Astrocyte (in vitro differentiated cells and primary cell): ENCODE results near the gene ZNF385B. TPM values are rescaled to one million over a fixed set of nuclear protein-coding genes. Genes with fewer than 3 reads are reported as not detected.
A peak's percentile ranks its signal among the peaks of the same experiment; 100 is the strongest.

Experiments used
- DNase-seq: peaks from one replicate; pipeline ENCODE4 v3.0.0-alpha.2; 2010; ENCODE audit warnings: low read depth
- FAIRE-seq: peaks from 2 replicates; lab custom pipeline; 2011; peaks lifted over from hg19 to GRCh38; lab: Jason Lieb, UNC
- H2AFZ ChIP-seq: 2 replicates; pipeline ENCODE4 v1.6.0; 2012; ENCODE audit warnings: low read depth, low read length, inconsistent platforms
- H3K27ac ChIP-seq: 2 replicates; pipeline ENCODE4 v1.5.1; 2011; ENCODE audit warnings: low read depth, low read length, inconsistent platforms
- H3K27me3 ChIP-seq: 2 replicates; pipeline ENCODE4 v1.6.0; 2011; ENCODE audit warnings: low read length, inconsistent platforms; ENCODE audit not compliant: insufficient read depth
- H3K36me3 ChIP-seq: 2 replicates; pipeline ENCODE4 v1.5.1; 2011; ENCODE audit warnings: low read length, inconsistent platforms; ENCODE audit not compliant: insufficient read depth
- H3K4me1 ChIP-seq: 2 replicates; pipeline ENCODE4 v1.5.1; 2011; ENCODE audit warnings: low read length, inconsistent platforms; ENCODE audit not compliant: insufficient read depth
- H3K4me2 ChIP-seq: 2 replicates; pipeline ENCODE4 v1.6.0; 2012; ENCODE audit warnings: low read length, inconsistent platforms
- H3K4me3 ChIP-seq: 2 replicates; pipeline ENCODE4 v1.5.1; 2011; ENCODE audit warnings: low read depth, mild to moderate bottlenecking, low read length, inconsistent platforms; ENCODE audit not compliant: insufficient read depth
- H3K79me2 ChIP-seq: 2 replicates; pipeline ENCODE4 v1.6.0; 2012; ENCODE audit warnings: mild to moderate bottlenecking, low read length, inconsistent platforms; ENCODE audit not compliant: insufficient read depth
- H3K9ac ChIP-seq: 2 replicates; pipeline ENCODE4 v1.6.0; 2012; ENCODE audit warnings: mild to moderate bottlenecking, low read length, inconsistent platforms
- H3K9me3 ChIP-seq: 2 replicates; pipeline ENCODE4 v1.5.1; 2012; ENCODE audit warnings: low read depth, mild to moderate bottlenecking, low read length, inconsistent platforms; ENCODE audit not compliant: insufficient read depth
- H4K20me1 ChIP-seq: 2 replicates; pipeline ENCODE4 v1.6.0; 2012; ENCODE audit warnings: low read length, inconsistent platforms; ENCODE audit not compliant: insufficient read depth
- H3K27ac Mint-ChIP-seq: one replicate; pipeline ENCODE4 v1.8.0; 2021; ENCODE audit warnings: mild to moderate bottlenecking, mixed read lengths; ENCODE audit not compliant: unreplicated experiment
- H3K27me3 Mint-ChIP-seq: one replicate; pipeline ENCODE4 v1.8.0; 2021; ENCODE audit warnings: low read depth, mixed read lengths; ENCODE audit not compliant: unreplicated experiment
- H3K36me3 Mint-ChIP-seq: one replicate; pipeline ENCODE4 v1.8.0; 2021; ENCODE audit warnings: low read depth, mixed read lengths; ENCODE audit not compliant: unreplicated experiment
- H3K4me1 Mint-ChIP-seq: one replicate; pipeline ENCODE4 v1.8.0; 2021; ENCODE audit warnings: low read depth, mixed read lengths; ENCODE audit not compliant: unreplicated experiment
- H3K4me3 Mint-ChIP-seq: one replicate; pipeline ENCODE4 v1.8.0; 2021; ENCODE audit warnings: mild to moderate bottlenecking, moderate library complexity, mixed read lengths; ENCODE audit not compliant: unreplicated experiment
- H3K9me3 Mint-ChIP-seq: one replicate; pipeline ENCODE4 v1.8.0; 2021; ENCODE audit warnings: mild to moderate bottlenecking, mixed read lengths; ENCODE audit not compliant: unreplicated experiment
- CTCF ChIP-seq: IDR thresholded peaks from 2 replicates; pipeline ENCODE4 v1.5.1; 2011; ENCODE audit warnings: low read depth, mild to moderate bottlenecking, inconsistent platforms, low read length, moderate library complexity; ENCODE audit not compliant: insufficient read depth
- EZH2 ChIP-seq: IDR thresholded peaks from 2 replicates; pipeline ENCODE4 v1.6.1; 2012; ENCODE audit warnings: mild to moderate bottlenecking, low read length, inconsistent platforms; ENCODE audit not compliant: insufficient read depth
- total RNA-seq: library from RNA; stranded (reverse); gene quantifications from 2 replicates; pipeline ENCODE4 v1.2.1, GENCODE V29; 2021

ZNF385B gene
- total RNA-seq, 1 donor from 2014 or later = 0.27 TPM

GRCh38 chr2:179580378-179581146 is 280.9 kb downstream of the ZNF385B start:
- no peak for FAIRE-seq
- H3K27me3 Mint-ChIP-seq = no peaks in the 10 kb centered on the region

GRCh38 chr2:179579800-179580199 is 281.6 kb downstream of the ZNF385B start:
- Mint-ChIP-seq H3K27ac (no peak overlapping the region), H3K4me3 (no peak overlapping the region), H3K9me3 (no peaks in the 10 kb centered on the region), H3K36me3 (no peaks in the 10 kb centered on the region), H3K4me1 (peaks cover 3% of the 10 kb centered on the region), H3K27me3 (no peaks in the 10 kb centered on the region)
- TF ChIP-seq CTCF (no peak), EZH2 (no peak)
- no peaks in the 10 kb centered on the region for H4K20me1 ChIP-seq
- H3K4me2 ChIP-seq = no peak overlapping the region
- no peak overlapping the region for H3K9ac ChIP-seq
- H3K9me3 ChIP-seq = no peaks in the 10 kb centered on the region
- no peak overlapping the region for H2AFZ ChIP-seq
- H3K27me3 ChIP-seq = no peaks in the 10 kb centered on the region
- FAIRE-seq (no peak), DNase-seq (no peak)
- no peak overlapping the region for H3K4me3 ChIP-seq
- H3K36me3 ChIP-seq = no peaks in the 10 kb centered on the region
- no peak overlapping the region for H3K27ac ChIP-seq
- H3K79me2 ChIP-seq = no peaks in the 10 kb centered on the region
- H3K4me1 ChIP-seq = no peaks in the 10 kb centered on the region

More at GRCh38 chr2:179580378-179581146, 280.9 kb downstream of the ZNF385B start:
- Histone ChIP-seq H3K27me3 (no peaks in the 10 kb centered on the region), H4K20me1 (no peaks in the 10 kb centered on the region), H3K4me2 (no peak overlapping the region), H3K27ac (no peak overlapping the region), H3K79me2 (no peaks in the 10 kb centered on the region), H3K4me3 (no peak overlapping the region), H3K36me3 (no peaks in the 10 kb centered on the region), H3K9ac (no peak overlapping the region), H3K9me3 (no peaks in the 10 kb centered on the region), H2AFZ (no peak overlapping the region), H3K4me1 (no peaks in the 10 kb centered on the region)
- peaks cover 3% of the 10 kb centered on the region for H3K4me1 Mint-ChIP-seq
- peak overlapping the region; percentile 50 for H3K27ac Mint-ChIP-seq
- DNase-seq = peak; percentile 6
- H3K9me3 Mint-ChIP-seq = no peaks in the 10 kb centered on the region
- TF ChIP-seq EZH2 (no peak), CTCF (no peak)
- H3K4me3 Mint-ChIP-seq = no peak overlapping the region
- no peaks in the 10 kb centered on the region for H3K36me3 Mint-ChIP-seq
